MM.1S (cell line): ENCODE measurements around the gene TBC1D32.

Experiments
- DNase-seq: peaks from one replicate; pipeline ENCODE4 v3.0.0-alpha.2; 2015
- H2AFZ ChIP-seq: fragments of 300-600 bp; sonication (generic); 2 replicates; pipeline ENCODE4 v1.6.0; 2016; ENCODE audit warnings: antibody characterized with exemption, low read length
- H3F3A ChIP-seq: fragments of 300-600 bp; sonication (generic); 2 replicates; pipeline ENCODE4 v1.6.1; 2016; ENCODE audit warnings: mild to moderate bottlenecking, antibody characterized with exemption, low read length, moderate library complexity, mixed read lengths; ENCODE audit not compliant: insufficient read depth
- H3K27ac ChIP-seq: fragments of 300-600 bp; sonication (generic); 2 replicates; pipeline ENCODE4 v1.5.1; 2016; ENCODE audit warnings: mild to moderate bottlenecking, low read length
- H3K27me3 ChIP-seq: fragments of 300-600 bp; sonication (generic); replicated peaks from 2 replicates; pipeline ENCODE4 v1.6.0; 2016; ENCODE audit warnings: low read length; ENCODE audit not compliant: insufficient read depth
- H3K36me3 ChIP-seq: fragments of 300-600 bp; sonication (generic); replicated peaks from 2 replicates; pipeline ENCODE4 v1.6.1; 2016; ENCODE audit warnings: mild to moderate bottlenecking, low read length, mixed read lengths; ENCODE audit not compliant: insufficient read depth
- H3K4me1 ChIP-seq: fragments of 300-600 bp; sonication (generic); 2 replicates; pipeline ENCODE4 v1.6.1; 2016; ENCODE audit warnings: low read length, mixed read lengths
- H3K4me2 ChIP-seq: fragments of 300-600 bp; sonication (generic); 2 replicates; pipeline ENCODE4 v1.6.0; 2016; ENCODE audit warnings: low read depth, low read length
- H3K4me3 ChIP-seq: fragments of 300-600 bp; sonication (generic); 2 replicates; pipeline ENCODE4 v1.5.1; 2016; ENCODE audit warnings: low read length, mixed read lengths
- H3K79me2 ChIP-seq: fragments of 300-600 bp; sonication (generic); 2 replicates; pipeline ENCODE4 v1.6.1; 2016; ENCODE audit warnings: mixed run types, low read length, mixed read lengths
- H3K9ac ChIP-seq: fragments of 300-600 bp; sonication (generic); 2 replicates; pipeline ENCODE4 v1.6.1; 2016; ENCODE audit warnings: low read length, mixed read lengths
- H3K9me2 ChIP-seq: fragments of 300-600 bp; sonication (generic); replicated peaks from 2 replicates; pipeline ENCODE4 v1.6.1; 2016; ENCODE audit warnings: mild to moderate bottlenecking, low read length, mixed read lengths; ENCODE audit not compliant: insufficient read depth
- H3K9me3 ChIP-seq: fragments of 300-600 bp; sonication (generic); replicated peaks from 2 replicates; pipeline ENCODE4 v1.6.1; 2016; ENCODE audit warnings: mild to moderate bottlenecking, low read length, mixed read lengths; ENCODE audit not compliant: insufficient read depth
- H4K20me1 ChIP-seq: fragments of 300-600 bp; sonication (generic); 2 replicates; pipeline ENCODE4 v1.6.1; 2016; ENCODE audit warnings: mild to moderate bottlenecking, low read length, moderate library complexity, mixed read lengths; ENCODE audit not compliant: insufficient read depth
- CTCF ChIP-seq: fragments of 300-600 bp; sonication (generic); IDR thresholded peaks from 2 replicates; pipeline ENCODE4 v1.5.1; 2016; ENCODE audit warnings: antibody characterized with exemption, low read length, mixed read lengths
- EZH2 ChIP-seq: fragments of 300-600 bp; sonication (generic); optimal IDR thresholded peaks from 2 replicates; pipeline ENCODE3; 2017; ENCODE audit warnings: low read depth, mild to moderate bottlenecking, antibody characterized with exemption, low read length, mixed read lengths
- EZH2phosphoT487 ChIP-seq: fragments of 300-600 bp; sonication (generic); IDR thresholded peaks from 2 replicates; pipeline ENCODE4 v1.6.1; 2018; ENCODE audit warnings: antibody characterized with exemption, low read length

Gene TBC1D32

GRCh38 chr6:121354764-121355163, 20.5 kb upstream of the TBC1D32 start:
- Histone ChIP-seq H3K36me3 (no peaks in the 10 kb centered on the region), H3K27me3 (no peaks in the 10 kb centered on the region), H3K9ac (no peak overlapping the region), H4K20me1 (no peaks in the 10 kb centered on the region), H3K4me3 (no peak overlapping the region), H3K9me3 (no peaks in the 10 kb centered on the region), H3K79me2 (no peaks in the 10 kb centered on the region), H3K4me2 (no peak overlapping the region), H2AFZ (no peak overlapping the region), H3K27ac (no peak overlapping the region), H3K9me2 (no peaks in the 10 kb centered on the region), H3K4me1 (no peaks in the 10 kb centered on the region), H3F3A (no peaks in the 10 kb centered on the region)
- DNase-seq = no peak
- TF ChIP-seq EZH2 = no peak
- no peak for TF ChIP-seq EZH2phosphoT487
- no peak; the same call in 1 of the 2 replicates for TF ChIP-seq CTCF

GRCh38 chr6:121352941-121353340, 18.7 kb upstream of the TBC1D32 start:
- Histone ChIP-seq H3K27ac (no peak overlapping the region), H3K9me2 (no peaks in the 10 kb centered on the region), H3K27me3 (no peaks in the 10 kb centered on the region), H3K79me2 (no peaks in the 10 kb centered on the region), H2AFZ (no peak overlapping the region), H4K20me1 (no peaks in the 10 kb centered on the region), H3K36me3 (no peaks in the 10 kb centered on the region), H3K4me3 (no peak overlapping the region), H3K9me3 (no peaks in the 10 kb centered on the region), H3K9ac (no peak overlapping the region), H3F3A (no peaks in the 10 kb centered on the region), H3K4me2 (no peak overlapping the region), H3K4me1 (no peaks in the 10 kb centered on the region)
- DNase-seq = no peak
- no peak for TF ChIP-seq EZH2phosphoT487
- no peak for TF ChIP-seq EZH2
- no peak for TF ChIP-seq CTCF

GRCh38 chr6:121351916-121352315, 17.6 kb upstream of the TBC1D32 start:
- Histone ChIP-seq H3K9me2 (no peaks in the 10 kb centered on the region), H3K4me3 (no peak overlapping the region), H3F3A (no peaks in the 10 kb centered on the region), H3K9ac (no peak overlapping the region), H3K9me3 (no peaks in the 10 kb centered on the region), H3K79me2 (no peaks in the 10 kb centered on the region), H3K36me3 (no peaks in the 10 kb centered on the region), H3K4me2 (no peak overlapping the region), H3K27ac (no peak overlapping the region), H3K4me1 (no peaks in the 10 kb centered on the region), H3K27me3 (no peaks in the 10 kb centered on the region), H2AFZ (no peak overlapping the region), H4K20me1 (no peaks in the 10 kb centered on the region)
- no peak for TF ChIP-seq EZH2phosphoT487
- no peak for TF ChIP-seq CTCF
- TF ChIP-seq EZH2 = no peak
- DNase-seq = no peak
